ENCODE measurements around the gene SUMO1. TPM values are rescaled to one million over a fixed set of nuclear protein-coding genes. Genes with fewer than 3 reads are reported as not detected.

Gene SUMO1
- polyA plus RNA-seq, 3 donors, result 30.4 to 159 (median 156) TPM

- Mint-ChIP-seq H3K36me3 (peaks cover 33 to 50% of the 10 kb centered on the region in 2 donors), H3K27me3 (ENCODE audit: low read depth in 3 of 3) (peaks cover 0 to 2% (median 0%) of the 10 kb centered on the region in 3 donors), H3K4me1 (no peaks in the 10 kb centered on the region), H3K9me3 (peaks cover 0 to 5% (median 0%) of the 10 kb centered on the region in 7 donors), H3K4me3 (no peak overlapping the region), H3K27ac (no peak overlapping the region)
- Histone ChIP-seq H2AFZ (ENCODE audit: insufficient read depth, low read depth, low read length, poor library complexity, severe bottlenecking) (no peak overlapping the region), H3K79me2 (ENCODE audit: insufficient read depth, low read length) (no peaks in the 10 kb centered on the region), H3K27me3 (ENCODE audit: control insufficient read depth in 2 of 2, insufficient read depth in 2 of 2, low read length in 2 of 2) (no peaks in the 10 kb centered on the region), H3K36me3 (replicated peaks in 1 of 2; ENCODE audit: control insufficient read depth in 1 of 2, insufficient read depth in 2 of 2, low read length in 2 of 2) (peaks cover 23 to 52% of the 10 kb centered on the region in 2 donors), H3K4me3 (replicated peaks in 1 of 3; ENCODE audit: low read depth in 2 of 3, low read length in 3 of 3) (no peak overlapping the region), H3K4me1 (ENCODE audit: control insufficient read depth in 1 of 2, insufficient read depth in 2 of 2, low read length in 2 of 2) (no peaks in the 10 kb centered on the region), H3K9me3 (replicated peaks in 1 of 2; ENCODE audit: control insufficient read depth in 1 of 2, insufficient read depth in 1 of 2, low read length in 2 of 2) (no peaks in the 10 kb centered on the region), H3K4me2 (replicated peaks; ENCODE audit: extremely low read depth, low read length, poor library complexity, severe bottlenecking) (no peak overlapping the region), H4K20me1 (ENCODE audit: insufficient read depth, low read length) (no peaks in the 10 kb centered on the region), H3K9ac (ENCODE audit: insufficient read depth, low read length, poor library complexity, severe bottlenecking) (no peak overlapping the region), H3K27ac (ENCODE audit: low read depth in 1 of 2, low read length in 2 of 2) (no peak overlapping the region)
- 100% methylated on average over 2 of the region's 2 CpGs for WGBS (ENCODE audit: insufficient coverage)
- no peak for DNase-seq
- intact Hi-C loops (cut with micrococcal nuclease), result no loop called here
- TF ChIP-seq, protein P1, sequence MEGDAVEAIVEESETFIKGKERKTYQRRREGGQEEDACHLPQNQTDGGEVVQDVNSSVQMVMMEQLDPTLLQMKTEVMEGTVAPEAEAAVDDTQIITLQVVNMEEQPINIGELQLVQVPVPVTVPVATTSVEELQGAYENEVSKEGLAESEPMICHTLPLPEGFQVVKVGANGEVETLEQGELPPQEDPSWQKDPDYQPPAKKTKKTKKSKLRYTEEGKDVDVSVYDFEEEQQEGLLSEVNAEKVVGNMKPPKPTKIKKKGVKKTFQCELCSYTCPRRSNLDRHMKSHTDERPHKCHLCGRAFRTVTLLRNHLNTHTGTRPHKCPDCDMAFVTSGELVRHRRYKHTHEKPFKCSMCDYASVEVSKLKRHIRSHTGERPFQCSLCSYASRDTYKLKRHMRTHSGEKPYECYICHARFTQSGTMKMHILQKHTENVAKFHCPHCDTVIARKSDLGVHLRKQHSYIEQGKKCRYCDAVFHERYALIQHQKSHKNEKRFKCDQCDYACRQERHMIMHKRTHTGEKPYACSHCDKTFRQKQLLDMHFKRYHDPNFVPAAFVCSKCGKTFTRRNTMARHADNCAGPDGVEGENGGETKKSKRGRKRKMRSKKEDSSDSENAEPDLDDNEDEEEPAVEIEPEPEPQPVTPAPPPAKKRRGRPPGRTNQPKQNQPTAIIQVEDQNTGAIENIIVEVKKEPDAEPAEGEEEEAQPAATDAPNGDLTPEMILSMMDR (IDR thresholded peaks at IDR 0.05), result no peak
Measured at GRCh38 chr2:202204855-202205254, 33.5 kb downstream of the SUMO1 start.

DNA sequence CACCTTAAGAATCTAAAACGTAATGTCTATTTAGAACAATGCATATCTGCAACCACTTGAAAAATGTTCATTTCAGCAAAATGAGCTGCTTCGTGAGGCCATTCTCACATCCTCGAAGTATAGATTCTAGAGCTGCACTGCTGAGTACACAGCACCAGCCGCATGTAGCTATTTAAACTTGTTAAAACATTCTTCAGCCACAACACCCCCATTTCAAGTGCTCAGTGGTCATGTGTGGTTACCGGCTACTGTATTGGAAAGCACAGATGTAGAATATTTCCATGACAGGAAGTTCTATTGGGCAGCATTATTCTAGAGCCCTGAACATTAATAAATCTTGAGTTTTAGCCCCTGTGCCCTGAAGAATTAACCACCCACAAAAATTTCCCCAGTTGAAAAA lies 35.0 kb downstream of the SUMO1 start:
- Mint-ChIP-seq H3K36me3 (peaks cover 24 to 37% of the 10 kb centered on the region in 2 donors), H3K27me3 (ENCODE audit: low read depth in 3 of 3) (peaks cover 0 to 2% (median 0%) of the 10 kb centered on the region in 3 donors), H3K9me3 (peaks cover 0 to 5% (median 0%) of the 10 kb centered on the region in 7 donors), H3K27ac (no peak overlapping the region), H3K4me3 (no peak overlapping the region), H3K4me1 (no peaks in the 10 kb centered on the region)
- Histone ChIP-seq H3K4me2 (replicated peaks; ENCODE audit: extremely low read depth, low read length, poor library complexity, severe bottlenecking) (no peak overlapping the region), H3K27ac (ENCODE audit: low read depth in 1 of 2, low read length in 2 of 2) (no peak overlapping the region), H3K9ac (ENCODE audit: insufficient read depth, low read length, poor library complexity, severe bottlenecking) (no peak overlapping the region), H3K4me3 (replicated peaks in 1 of 3; ENCODE audit: low read depth in 2 of 3, low read length in 3 of 3) (no peak overlapping the region), H3K36me3 (replicated peaks in 1 of 2; ENCODE audit: control insufficient read depth in 1 of 2, insufficient read depth in 2 of 2, low read length in 2 of 2) (peaks cover 16 to 38% of the 10 kb centered on the region in 2 donors), H3K4me1 (ENCODE audit: control insufficient read depth in 1 of 2, insufficient read depth in 2 of 2, low read length in 2 of 2) (no peaks in the 10 kb centered on the region), H4K20me1 (ENCODE audit: insufficient read depth, low read length) (no peaks in the 10 kb centered on the region), H3K9me3 (replicated peaks in 1 of 2; ENCODE audit: control insufficient read depth in 1 of 2, insufficient read depth in 1 of 2, low read length in 2 of 2) (no peaks in the 10 kb centered on the region), H3K27me3 (ENCODE audit: control insufficient read depth in 2 of 2, insufficient read depth in 2 of 2, low read length in 2 of 2) (no peaks in the 10 kb centered on the region), H2AFZ (ENCODE audit: insufficient read depth, low read depth, low read length, poor library complexity, severe bottlenecking) (no peak overlapping the region), H3K79me2 (ENCODE audit: insufficient read depth, low read length) (no peaks in the 10 kb centered on the region)
- TF ChIP-seq, protein P1 (IDR thresholded peaks at IDR 0.05), result no peak
- no peak for DNase-seq
- 97% methylated on average over 3 of the region's 5 CpGs for WGBS (ENCODE audit: insufficient coverage)
- intact Hi-C loops (cut with micrococcal nuclease), result no loop called here
